Gastrocnemius medialis (tissue), 4 donors: ENCODE results near the gene XYLT2.

Experiments used
- CTCF ChIP-seq, 5 experiments: fragments of 450-650 bp in 3 of 5; fragments of 200-600 bp in 2 of 5; sonication (generic) in 2 of 5; IDR thresholded peaks in 4 of 5; conservative IDR thresholded peaks in 1 of 5; 1 replicate in 4 of 5; 2 replicates in 1 of 5; pipeline ENCODE4 v1.5.1; 2016 to 2019; ENCODE audit warnings: antibody characterized with exemption in 5 of 5, mild to moderate bottlenecking in 3 of 5, moderate library complexity in 3 of 5
- POLR2A ChIP-seq, 2 donors: fragments of 450-650 bp; IDR thresholded peaks; one replicate each; pipeline ENCODE4 v1.6.1; 2017; ENCODE audit warnings: antibody characterized with exemption in 2 of 2, mild to moderate bottlenecking in 2 of 2, moderate library complexity in 2 of 2

- no peak for TF ChIP-seq CTCF (IDR thresholded peaks at IDR 0.05 in 4 of 5, conservative IDR thresholded peaks at IDR 0.05 in 1 of 5)
- no peak for TF ChIP-seq POLR2A (IDR thresholded peaks at IDR 0.05)
These were observed 9.4 kb downstream of the XYLT2 start for GRCh38 chr17:50355336-50355700.
